MCF 10A (cell line): ENCODE measurements around the gene TUBA3C. TPM values are rescaled to one million over a fixed set of nuclear protein-coding genes. Genes with fewer than 3 reads are reported as not detected.

Experiments used
- BruUV-seq: library from RNA; stranded (reverse); fragments of 400-500 nt; replicated peaks from 2 replicates; lab custom pipeline; 2021; lab: Mats Ljungman, UMichigan
- CTCF ChIA-PET: fragments of 300-600 bp; sonication (Branson Sonifier 250); formaldehyde crosslinking; extraction: SDS; loops from one replicate; lab custom pipeline; 2021; ENCODE audit warnings: antibody characterized with exemption, inconsistent platforms; lab: Yijun Ruan, JAX
- POLR2A ChIA-PET: fragments of 300-600, 350-650 bp; sonication (Branson Sonifier 250); formaldehyde crosslinking; extraction: SDS; loops from one replicate; lab custom pipeline; 2020; ENCODE audit warnings: antibody characterized with exemption, inconsistent platforms; lab: Yijun Ruan, JAX
- DNase-seq: peaks from one replicate; pipeline ENCODE4 v3.0.0-alpha.2; 2018; ENCODE audit not compliant: unreplicated experiment
- H3K27ac Mint-ChIP-seq: one replicate; pipeline ENCODE4 v1.8.0; 2022; ENCODE audit warnings: mild to moderate bottlenecking, low read depth, mixed read lengths; ENCODE audit not compliant: unreplicated experiment
- H3K27me3 Mint-ChIP-seq: one replicate; pipeline ENCODE4 v1.8.0; 2022; ENCODE audit warnings: mixed read lengths; ENCODE audit not compliant: insufficient read depth, unreplicated experiment
- H3K36me3 Mint-ChIP-seq: one replicate; pipeline ENCODE4 v1.8.0; 2022; ENCODE audit warnings: mild to moderate bottlenecking, moderate library complexity, mixed read lengths; ENCODE audit not compliant: insufficient read depth, unreplicated experiment
- H3K4me1 Mint-ChIP-seq: one replicate; pipeline ENCODE4 v1.8.0; 2022; ENCODE audit warnings: mixed read lengths; ENCODE audit not compliant: insufficient read depth, unreplicated experiment
- H3K4me3 Mint-ChIP-seq: one replicate; pipeline ENCODE4 v1.8.0; 2022; ENCODE audit warnings: mild to moderate bottlenecking, moderate library complexity, mixed read lengths; ENCODE audit not compliant: unreplicated experiment
- H3K9me3 Mint-ChIP-seq: one replicate; pipeline ENCODE4 v1.8.0; 2022; ENCODE audit warnings: mixed read lengths; ENCODE audit not compliant: unreplicated experiment
- intact Hi-C: fragments of 100-400 bp; cut with micrococcal nuclease; formaldehyde crosslinking; loops from 2 replicates; pipeline ENCODE4 v1.14.1; 2022
- total RNA-seq: library from RNA; stranded (reverse); gene quantifications from 2 replicates; pipeline ENCODE4 v1.2.3, GENCODE V29; 2022
- TF ChIP-seq, protein P1 (sequence below): fragments of 200-600 bp; IDR thresholded peaks from one replicate; pipeline ENCODE4 v1.8.0; 2022; ENCODE audit warnings: antibody characterized with exemption, mild to moderate bottlenecking; ENCODE audit not compliant: unreplicated experiment

The TUBA3C gene
- total RNA-seq, 1 experiment from 2014 or later = not detected

DNA sequence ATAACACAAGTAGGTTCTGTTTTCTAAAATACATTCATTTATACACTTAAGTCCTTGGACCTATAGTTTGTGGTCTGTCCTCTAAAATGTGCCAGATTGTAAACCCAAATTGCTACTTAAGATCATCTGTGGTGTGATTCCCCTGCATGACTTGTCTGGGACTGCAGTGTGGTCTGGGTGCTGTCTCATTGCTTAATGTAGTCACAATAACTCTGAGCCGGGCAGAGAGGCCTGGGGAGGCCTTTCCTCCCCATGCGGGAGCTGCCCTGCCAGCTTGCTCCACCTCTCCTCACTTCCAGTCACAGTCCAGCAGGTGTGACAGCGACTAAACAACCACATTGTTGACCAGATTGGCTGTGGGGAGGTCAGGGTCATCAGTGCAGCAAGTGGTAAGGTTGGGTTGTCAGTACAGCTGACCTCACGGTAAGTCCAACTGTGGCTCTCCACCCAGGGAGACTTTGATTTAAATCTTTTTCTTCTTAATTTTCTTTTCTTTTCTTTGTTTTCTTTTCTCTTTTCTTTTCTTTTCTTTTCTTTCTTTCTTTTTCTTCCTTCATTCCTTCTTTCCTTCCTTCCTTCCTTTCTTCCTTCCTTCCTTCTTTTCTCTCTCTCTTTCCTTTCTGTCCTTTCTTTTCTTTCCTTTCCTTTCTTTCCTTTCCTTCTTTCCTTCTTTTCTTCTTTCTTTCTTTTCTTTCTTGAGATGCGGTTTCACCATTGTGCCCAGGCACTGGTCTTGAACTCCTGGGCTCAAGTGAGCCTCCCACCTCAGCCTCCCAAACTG is 4.4 kb upstream of the TUBA3C start:
- no TSS peak for BruUV-seq
- ChIA-PET CTCF (interaction anchor here (0.7 kb wide), 1 partner anchor 33 kb away, joined by 3 read pairs; no protein-coding TSS in a partner anchor), POLR2A (interaction anchor here (0.6 kb wide), 1 partner anchor 211 kb away, joined by 4 read pairs; no protein-coding TSS in a partner anchor)
- intact Hi-C loops = no loop called here
- no peaks in the 10 kb centered on the region for H3K4me1 Mint-ChIP-seq
- H3K4me3 Mint-ChIP-seq = no peak overlapping the region
- H3K36me3 Mint-ChIP-seq = no peaks in the 10 kb centered on the region
- peaks cover 15% of the 10 kb centered on the region for H3K9me3 Mint-ChIP-seq
- no peaks in the 10 kb centered on the region for H3K27me3 Mint-ChIP-seq
- TF ChIP-seq, protein P1, sequence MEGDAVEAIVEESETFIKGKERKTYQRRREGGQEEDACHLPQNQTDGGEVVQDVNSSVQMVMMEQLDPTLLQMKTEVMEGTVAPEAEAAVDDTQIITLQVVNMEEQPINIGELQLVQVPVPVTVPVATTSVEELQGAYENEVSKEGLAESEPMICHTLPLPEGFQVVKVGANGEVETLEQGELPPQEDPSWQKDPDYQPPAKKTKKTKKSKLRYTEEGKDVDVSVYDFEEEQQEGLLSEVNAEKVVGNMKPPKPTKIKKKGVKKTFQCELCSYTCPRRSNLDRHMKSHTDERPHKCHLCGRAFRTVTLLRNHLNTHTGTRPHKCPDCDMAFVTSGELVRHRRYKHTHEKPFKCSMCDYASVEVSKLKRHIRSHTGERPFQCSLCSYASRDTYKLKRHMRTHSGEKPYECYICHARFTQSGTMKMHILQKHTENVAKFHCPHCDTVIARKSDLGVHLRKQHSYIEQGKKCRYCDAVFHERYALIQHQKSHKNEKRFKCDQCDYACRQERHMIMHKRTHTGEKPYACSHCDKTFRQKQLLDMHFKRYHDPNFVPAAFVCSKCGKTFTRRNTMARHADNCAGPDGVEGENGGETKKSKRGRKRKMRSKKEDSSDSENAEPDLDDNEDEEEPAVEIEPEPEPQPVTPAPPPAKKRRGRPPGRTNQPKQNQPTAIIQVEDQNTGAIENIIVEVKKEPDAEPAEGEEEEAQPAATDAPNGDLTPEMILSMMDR = no peak
- H3K27ac Mint-ChIP-seq = no peak overlapping the region
- DNase-seq = no peak

DNA sequence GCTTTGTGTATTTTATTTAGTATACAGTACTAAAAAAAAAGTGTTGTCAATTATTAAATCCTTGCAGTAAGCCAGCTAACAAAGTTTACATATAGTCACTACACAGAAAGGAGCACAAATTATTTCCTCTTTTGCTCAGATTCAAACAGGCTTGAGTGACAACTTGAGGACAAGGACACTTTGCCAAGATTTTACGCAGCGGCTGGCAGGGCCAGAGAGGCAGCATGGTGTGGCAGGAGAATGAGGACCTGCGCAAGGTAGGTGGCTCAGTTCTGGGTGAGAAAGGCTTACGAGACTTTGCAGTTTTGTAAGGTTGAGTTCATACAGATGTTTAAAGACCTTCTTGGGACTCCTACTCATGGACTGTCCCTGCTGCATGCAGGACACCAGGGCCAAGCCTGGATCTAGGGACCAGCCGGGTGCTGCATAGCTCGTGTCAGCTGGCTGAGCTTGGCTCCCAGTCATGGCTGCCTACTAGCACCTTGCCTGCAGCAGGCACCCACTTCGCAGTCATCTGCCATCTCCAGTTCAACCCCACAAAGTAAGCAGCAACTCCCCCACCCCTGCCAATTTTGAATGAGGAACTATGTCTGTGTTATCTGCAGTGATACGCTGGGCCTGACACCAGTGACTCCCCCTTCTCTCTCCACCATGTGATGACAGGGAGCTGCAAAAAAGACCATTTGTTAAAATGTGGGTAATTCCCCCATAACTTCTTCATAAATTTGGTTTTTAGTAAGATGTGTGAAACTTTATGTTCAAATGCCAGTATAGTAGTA is 3.7 kb upstream of the TUBA3C start:
- TF ChIP-seq, protein P1 = no peak
- ChIA-PET POLR2A (interaction anchor here (0.6 kb wide), 1 partner anchor 41 kb away, joined by 3 read pairs; no protein-coding TSS in a partner anchor), CTCF (interaction anchor here (0.7 kb wide), 2 partner anchors 34 to 306 kb away, joined by 3 to 5 read pairs; no protein-coding TSS in a partner anchor)
- H3K4me3 Mint-ChIP-seq = no peak overlapping the region
- H3K27ac Mint-ChIP-seq = no peak overlapping the region
- BruUV-seq = no TSS peak
- no peaks in the 10 kb centered on the region for H3K4me1 Mint-ChIP-seq
- H3K9me3 Mint-ChIP-seq = peaks cover 11% of the 10 kb centered on the region
- intact Hi-C loops = no loop called here
- no peaks in the 10 kb centered on the region for H3K36me3 Mint-ChIP-seq
- no peaks in the 10 kb centered on the region for H3K27me3 Mint-ChIP-seq
- DNase-seq = no peak

DNA sequence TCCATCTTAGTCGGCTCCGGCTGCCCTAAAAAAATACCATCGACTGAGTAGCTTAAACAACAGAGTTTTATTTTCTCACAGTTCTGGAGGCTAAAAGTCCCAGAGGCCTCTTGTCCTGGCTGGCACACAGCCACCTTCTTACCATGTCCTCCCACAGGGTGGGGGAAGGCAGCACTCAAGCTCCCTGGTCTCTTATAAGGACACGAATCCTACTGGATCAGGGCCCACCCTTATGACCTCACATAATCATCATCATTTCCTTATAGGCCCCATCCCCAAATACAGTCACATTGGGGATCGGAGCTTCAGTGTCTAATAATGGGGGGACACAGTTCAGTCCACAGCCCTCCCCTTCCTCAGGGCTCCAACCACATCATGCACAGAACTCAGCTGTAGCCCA is 2.6 kb upstream of the TUBA3C start:
- Mint-ChIP-seq H3K27me3 (no peaks in the 10 kb centered on the region), H3K4me3 (no peak overlapping the region), H3K9me3 (peaks cover 11% of the 10 kb centered on the region), H3K4me1 (no peaks in the 10 kb centered on the region), H3K36me3 (no peaks in the 10 kb centered on the region), H3K27ac (no peak overlapping the region)
- TF ChIP-seq, protein P1 = no peak
- intact Hi-C loops = no loop called here
- DNase-seq = no peak
- CTCF ChIA-PET = no interaction called here
- POLR2A ChIA-PET = interaction anchor here (0.6 kb wide), 1 partner anchor 361 kb away, joined by 3 read pairs; no protein-coding TSS in a partner anchor
- no TSS peak for BruUV-seq

DNA sequence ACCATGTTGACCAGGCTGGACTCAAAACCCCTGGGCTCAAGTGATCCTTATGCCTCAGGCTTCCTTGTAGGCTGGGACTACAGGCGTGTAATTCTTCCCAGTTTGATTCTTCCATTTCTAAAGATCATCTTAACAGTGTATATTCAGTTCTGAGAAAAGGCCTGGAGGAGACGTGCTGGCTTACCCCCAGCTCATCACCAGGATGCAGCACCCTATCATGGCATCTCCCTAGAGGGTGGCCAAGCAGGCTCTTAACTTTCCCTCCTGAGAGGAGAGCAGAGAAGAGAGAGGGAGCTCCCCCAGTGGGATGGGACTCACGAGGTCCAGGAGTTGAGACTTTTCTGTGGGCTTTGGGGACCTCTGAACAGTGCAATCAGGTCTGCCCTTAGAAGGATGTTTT is 2.1 kb upstream of the TUBA3C start:
- peaks cover 11% of the 10 kb centered on the region for H3K9me3 Mint-ChIP-seq
- H3K4me3 Mint-ChIP-seq = no peak overlapping the region

More for the DNA sequence above, 2.1 kb upstream of the TUBA3C start:
- CTCF ChIA-PET = no interaction called here
- no peaks in the 10 kb centered on the region for H3K4me1 Mint-ChIP-seq
- BruUV-seq = no TSS peak
- DNase-seq = no peak
- TF ChIP-seq, protein P1 = no peak
- H3K27me3 Mint-ChIP-seq = no peaks in the 10 kb centered on the region
- intact Hi-C loops = no loop called here
- no peaks in the 10 kb centered on the region for H3K36me3 Mint-ChIP-seq
- no peak overlapping the region for H3K27ac Mint-ChIP-seq
- POLR2A ChIA-PET = no interaction called here
